Measurements from ENCODE around the gene CETP. TPM values are rescaled to one million over a fixed set of nuclear protein-coding genes. Genes with fewer than 3 reads are reported as not detected.
A peak's percentile ranks its signal among the peaks of the same experiment; 100 is the strongest.

Gene CETP
- total and polyA plus RNA-seq, 9 of the 15 experiments (the other 6 are each of a cell fraction or from before 2014, with no cell fraction given) = 0.07 to 0.11 TPM; not detected in 7

GRCh38 chr16:57030346-57030902 lies 68.7 kb downstream of the CETP start:
- H3K36me3 ChIP-seq (ENCODE audit: control insufficient read depth, insufficient read depth, low read length) = no peaks in the 10 kb centered on the region
- ChIA-PET POLR2A (interaction anchor here (1.5 kb wide), 1 partner anchor 9 kb away, joined by 5 read pairs; no protein-coding TSS in a partner anchor), CTCF (ENCODE audit: low intra/inter-chr PET ratio) (no interaction called here)
- BruUV-seq (replicated peaks) = no TSS peak
- no peak overlapping the region for H3K9ac ChIP-seq (ENCODE audit: insufficient read depth in 1 of 2, low read depth in 2 of 2, low read length in 2 of 2)
- no peak overlapping the region for H3K4me3 ChIP-seq
- H3K9me3 ChIP-seq (replicated peaks; ENCODE audit: control insufficient read depth, insufficient read depth, low read depth, low read length) = no peaks in the 10 kb centered on the region
- no peak for ATAC-seq
- DNase-seq (ENCODE audit: extremely low read depth in 1 of 4, low spot score in 3 of 4) = no peak
- intact Hi-C loops (cut with micrococcal nuclease) = no loop called here
- no peaks in the 10 kb centered on the region for H3K4me1 ChIP-seq (replicated peaks in 1 of 2; ENCODE audit: control insufficient read depth in 2 of 2, insufficient read depth in 2 of 2, low read length in 2 of 2)
- H3K79me2 ChIP-seq (ENCODE audit: control insufficient read depth, insufficient read depth, low read length) = no peaks in the 10 kb centered on the region
- H3K27ac ChIP-seq (ENCODE audit: extremely low read depth, low read depth, low read length) = no peak overlapping the region
- TF ChIP-seq EHMT2 (IDR thresholded peaks at IDR 0.05) (peak; percentile 55; the same call in 1 of the 2 replicates), REST (IDR thresholded peaks at IDR 0.05; ENCODE audit: borderline replicate concordance) (peak; percentile 38; the same call in 1 of the 2 replicates), REST (CRISPR knock-in tag; IDR thresholded peaks at IDR 0.05; ENCODE audit: low read depth) (no peak), SAFB (IDR thresholded peaks at IDR 0.05; ENCODE audit: borderline replicate concordance, low read depth, low read length) (no peak)
- TF ChIP-seq, protein P1, sequence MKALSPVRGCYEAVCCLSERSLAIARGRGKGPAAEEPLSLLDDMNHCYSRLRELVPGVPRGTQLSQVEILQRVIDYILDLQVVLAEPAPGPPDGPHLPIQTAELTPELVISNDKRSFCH (CRISPR knock-in tag; IDR thresholded peaks at IDR 0.05) = no peak
- TF ChIP-seq, protein P1 (tag; IDR thresholded peaks at IDR 0.05) = no peak
- TF ChIP-seq, protein P2, sequence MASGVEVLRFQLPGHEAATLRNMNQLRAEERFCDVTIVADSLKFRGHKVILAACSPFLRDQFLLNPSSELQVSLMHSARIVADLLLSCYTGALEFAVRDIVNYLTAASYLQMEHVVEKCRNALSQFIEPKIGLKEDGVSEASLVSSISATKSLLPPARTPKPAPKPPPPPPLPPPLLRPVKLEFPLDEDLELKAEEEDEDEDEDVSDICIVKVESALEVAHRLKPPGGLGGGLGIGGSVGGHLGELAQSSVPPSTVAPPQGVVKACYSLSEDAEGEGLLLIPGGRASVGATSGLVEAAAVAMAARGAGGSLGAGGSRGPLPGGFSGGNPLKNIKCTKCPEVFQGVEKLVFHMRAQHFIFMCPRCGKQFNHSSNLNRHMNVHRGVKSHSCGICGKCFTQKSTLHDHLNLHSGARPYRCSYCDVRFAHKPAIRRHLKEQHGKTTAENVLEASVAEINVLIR (CRISPR knock-in tag; IDR thresholded peaks at IDR 0.05) = no peak
- no peaks in the 10 kb centered on the region for H3K9me1 ChIP-seq (ENCODE audit: control insufficient read depth, insufficient read depth, low read length)
- H2AFZ ChIP-seq (ENCODE audit: low read depth, low read length) = no peak overlapping the region
- in situ Hi-C loops (cut with MboI) = no loop called here
- peaks cover 9 to 43% of the 10 kb centered on the region in 2 experiments; a peak in 4 of 5 replicates for H3K27me3 ChIP-seq (ENCODE audit: control insufficient read depth in 2 of 2, insufficient read depth in 2 of 2, low read length in 2 of 2)
- no peak overlapping the region for H3K4me2 ChIP-seq (ENCODE audit: insufficient read depth, low read length)
- 3% methylated on average over 2 of the region's 2 CpGs for WGBS (ENCODE audit: insufficient coverage, low coverage, missing lambda C conversion rate)
- FAIRE-seq = no peak
- peaks cover 5% of the 10 kb centered on the region for H4K20me1 ChIP-seq (replicated peaks; ENCODE audit: control insufficient read depth, insufficient read depth, low read length)

All from K562 (cell line).